ENCODE data around the gene CHD6. TPM values are rescaled to one million over a fixed set of nuclear protein-coding genes. Genes with fewer than 3 reads are reported as not detected.

The CHD6 gene
- polyA plus RNA-seq, 1 donor (not counting 4 experiments of a cell fraction or from before 2014, with no cell fraction given) = 6.8 TPM

DNA sequence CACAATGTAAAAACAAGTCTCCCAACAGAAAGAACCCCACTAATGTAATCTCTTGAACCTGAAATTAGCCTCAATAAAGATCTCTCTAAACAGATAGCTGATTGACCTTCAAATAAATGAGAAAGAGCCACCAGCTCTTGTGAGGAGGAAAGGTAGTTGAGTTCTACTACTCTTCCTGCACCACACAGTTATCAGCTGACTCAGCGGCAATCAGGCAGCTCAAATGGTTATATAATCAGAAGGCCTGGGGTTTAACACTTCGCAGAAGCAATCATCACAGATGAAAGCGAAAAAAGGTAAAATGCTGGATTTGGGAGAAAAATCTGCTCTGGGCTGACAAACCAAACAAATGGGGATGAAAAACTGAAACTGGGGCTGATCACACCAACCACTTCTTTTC is 91.8 kb downstream of the CHD6 start:
- H2AFZ ChIP-seq (ENCODE audit: control insufficient read depth, low read length) = no peak overlapping the region
- dilution Hi-C loops (cut with MboI; ENCODE audit: extremely low pct_ligation_motif_present, low sequenced_read_pairs) = no loop called here
- H4K20me1 ChIP-seq (ENCODE audit: control insufficient read depth, extremely low read depth, insufficient read depth, low read length) = no peaks in the 10 kb centered on the region
- H3K79me2 ChIP-seq (ENCODE audit: control insufficient read depth, insufficient read depth, low read length) = no peaks in the 10 kb centered on the region
- no peak overlapping the region for H3K27ac ChIP-seq (ENCODE audit: control insufficient read depth, insufficient read depth, low read length)
- DNase-seq (ENCODE audit: low read depth, low spot score) (no peak), FAIRE-seq (no peak)
- no peak for TF ChIP-seq EZH2 (IDR thresholded peaks at IDR 0.05; ENCODE audit: low read length)
- TF ChIP-seq, protein P1, sequence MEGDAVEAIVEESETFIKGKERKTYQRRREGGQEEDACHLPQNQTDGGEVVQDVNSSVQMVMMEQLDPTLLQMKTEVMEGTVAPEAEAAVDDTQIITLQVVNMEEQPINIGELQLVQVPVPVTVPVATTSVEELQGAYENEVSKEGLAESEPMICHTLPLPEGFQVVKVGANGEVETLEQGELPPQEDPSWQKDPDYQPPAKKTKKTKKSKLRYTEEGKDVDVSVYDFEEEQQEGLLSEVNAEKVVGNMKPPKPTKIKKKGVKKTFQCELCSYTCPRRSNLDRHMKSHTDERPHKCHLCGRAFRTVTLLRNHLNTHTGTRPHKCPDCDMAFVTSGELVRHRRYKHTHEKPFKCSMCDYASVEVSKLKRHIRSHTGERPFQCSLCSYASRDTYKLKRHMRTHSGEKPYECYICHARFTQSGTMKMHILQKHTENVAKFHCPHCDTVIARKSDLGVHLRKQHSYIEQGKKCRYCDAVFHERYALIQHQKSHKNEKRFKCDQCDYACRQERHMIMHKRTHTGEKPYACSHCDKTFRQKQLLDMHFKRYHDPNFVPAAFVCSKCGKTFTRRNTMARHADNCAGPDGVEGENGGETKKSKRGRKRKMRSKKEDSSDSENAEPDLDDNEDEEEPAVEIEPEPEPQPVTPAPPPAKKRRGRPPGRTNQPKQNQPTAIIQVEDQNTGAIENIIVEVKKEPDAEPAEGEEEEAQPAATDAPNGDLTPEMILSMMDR (optimal IDR thresholded peaks at IDR 0.05 in 1 of 3, IDR thresholded peaks at IDR 0.05 in 1 of 3, conservative IDR thresholded peaks at IDR 0.05 in 1 of 3; ENCODE audit: extremely low read depth in 1 of 3, insufficient read depth in 2 of 3, low read length in 3 of 3) = no peak
- H3K4me1 ChIP-seq (ENCODE audit: control insufficient read depth, extremely low read depth, insufficient read depth, low read length) = peaks cover 8% of the 10 kb centered on the region
- no peak overlapping the region for H3K9ac ChIP-seq (ENCODE audit: control insufficient read depth, extremely low read depth, insufficient read depth, low read length)
- H3K9me1 ChIP-seq (ENCODE audit: control insufficient read depth, extremely low read depth, insufficient read depth, low read length) = no peaks in the 10 kb centered on the region
- peaks cover 0 to 3% of the 10 kb centered on the region in 2 experiments for H3K36me3 ChIP-seq (ENCODE audit: control insufficient read depth in 2 of 2, extremely low read depth in 1 of 2, insufficient read depth in 2 of 2, low read length in 2 of 2)
- H3K9me3 ChIP-seq (ENCODE audit: control insufficient read depth, low read depth, low read length) = no peaks in the 10 kb centered on the region
- no peak overlapping the region for H3K4me3 ChIP-seq (ENCODE audit: control insufficient read depth in 2 of 3, extremely low read depth in 1 of 3, insufficient read depth in 2 of 3, low read depth in 1 of 3, low read length in 3 of 3)
- no peaks in the 10 kb centered on the region for H3K27me3 ChIP-seq (ENCODE audit: control insufficient read depth, extremely low read depth, insufficient read depth, low read length)
- H3K4me2 ChIP-seq (ENCODE audit: control insufficient read depth, extremely low read depth, insufficient read depth, low read depth, low read length) = no peak overlapping the region

DNA sequence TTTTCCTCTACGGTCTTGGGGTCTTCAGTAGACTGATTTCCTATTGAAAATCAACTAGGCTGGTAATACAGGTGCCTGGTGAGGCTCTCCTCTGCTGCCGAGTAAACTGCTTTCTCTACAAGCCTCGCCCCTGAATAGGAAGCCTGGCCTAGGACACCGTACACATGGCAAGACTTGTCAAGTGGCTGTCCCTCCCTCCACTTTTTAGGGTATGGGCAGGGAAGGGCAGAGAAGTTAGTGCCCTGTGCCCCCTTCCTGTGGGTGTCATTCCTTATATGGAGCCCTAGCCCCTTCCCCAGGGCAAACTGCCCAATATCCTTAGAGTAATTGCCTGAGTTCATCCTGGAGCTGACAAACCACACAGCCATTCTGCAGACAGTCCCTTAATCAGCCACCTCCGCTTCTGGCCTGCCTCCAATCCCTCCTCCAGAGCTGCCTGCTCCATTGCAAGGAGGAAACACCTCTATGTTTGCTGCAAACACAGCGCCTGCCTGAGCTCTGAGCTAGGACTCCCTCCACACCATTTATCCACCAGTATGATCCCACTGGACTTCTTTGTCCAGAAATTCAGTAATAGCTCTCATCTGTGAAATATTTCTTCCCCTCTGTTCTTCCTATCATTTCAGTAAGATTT is 93.1 kb downstream of the CHD6 start:
- no peak overlapping the region for H2AFZ ChIP-seq (ENCODE audit: control insufficient read depth, low read length)
- no peaks in the 10 kb centered on the region for H4K20me1 ChIP-seq (ENCODE audit: control insufficient read depth, extremely low read depth, insufficient read depth, low read length)
- H3K4me3 ChIP-seq (ENCODE audit: control insufficient read depth in 2 of 3, extremely low read depth in 1 of 3, insufficient read depth in 2 of 3, low read depth in 1 of 3, low read length in 3 of 3) = no peak overlapping the region
- no peak for FAIRE-seq
- no peaks in the 10 kb centered on the region for H3K9me3 ChIP-seq (ENCODE audit: control insufficient read depth, low read depth, low read length)
- dilution Hi-C loops (cut with MboI; ENCODE audit: extremely low pct_ligation_motif_present, low sequenced_read_pairs) = no loop called here
- H3K27ac ChIP-seq (ENCODE audit: control insufficient read depth, insufficient read depth, low read length) = no peak overlapping the region
- H3K9me1 ChIP-seq (ENCODE audit: control insufficient read depth, extremely low read depth, insufficient read depth, low read length) = no peaks in the 10 kb centered on the region
- no peak for TF ChIP-seq EZH2 (IDR thresholded peaks at IDR 0.05; ENCODE audit: low read length)
- DNase-seq (ENCODE audit: low read depth, low spot score) = no peak
- peaks cover 0 to 3% of the 10 kb centered on the region in 2 experiments for H3K36me3 ChIP-seq (ENCODE audit: control insufficient read depth in 2 of 2, extremely low read depth in 1 of 2, insufficient read depth in 2 of 2, low read length in 2 of 2)
- peak overlapping the region; percentile 48 for H3K4me2 ChIP-seq (ENCODE audit: control insufficient read depth, extremely low read depth, insufficient read depth, low read depth, low read length)
- no peak overlapping the region for H3K9ac ChIP-seq (ENCODE audit: control insufficient read depth, extremely low read depth, insufficient read depth, low read length)
- no peaks in the 10 kb centered on the region for H3K27me3 ChIP-seq (ENCODE audit: control insufficient read depth, extremely low read depth, insufficient read depth, low read length)
- H3K4me1 ChIP-seq (ENCODE audit: control insufficient read depth, extremely low read depth, insufficient read depth, low read length) = peaks cover 8% of the 10 kb centered on the region
- no peaks in the 10 kb centered on the region for H3K79me2 ChIP-seq (ENCODE audit: control insufficient read depth, insufficient read depth, low read length)

DNA sequence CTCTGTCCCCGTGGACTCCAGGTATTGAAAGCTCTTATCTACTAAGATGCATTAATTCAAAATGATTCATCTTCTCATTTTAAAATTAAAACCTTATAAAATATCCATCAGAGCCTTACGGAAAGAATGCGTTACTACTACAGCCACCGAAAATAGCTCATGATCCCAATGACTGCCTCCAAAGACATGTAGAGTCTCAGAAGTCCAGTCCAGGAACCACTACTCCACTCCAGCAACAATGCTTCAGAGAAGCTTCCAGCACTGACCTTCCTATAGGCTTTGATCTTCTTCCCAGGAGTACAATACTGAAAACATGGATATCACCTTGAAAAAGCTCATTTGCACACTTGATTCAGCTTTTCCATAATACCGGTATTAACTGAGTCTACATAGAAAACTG is 94.3 kb downstream of the CHD6 start:
- H3K4me2 ChIP-seq (ENCODE audit: control insufficient read depth, extremely low read depth, insufficient read depth, low read depth, low read length) = no peak overlapping the region
- dilution Hi-C loops (cut with MboI; ENCODE audit: extremely low pct_ligation_motif_present, low sequenced_read_pairs) = no loop called here
- H3K9me3 ChIP-seq (ENCODE audit: control insufficient read depth, low read depth, low read length) = no peaks in the 10 kb centered on the region
- no peak overlapping the region for H3K27ac ChIP-seq (ENCODE audit: control insufficient read depth, insufficient read depth, low read length)
- H2AFZ ChIP-seq (ENCODE audit: control insufficient read depth, low read length) = no peak overlapping the region
- peaks cover 0 to 1% of the 10 kb centered on the region in 2 experiments for H3K36me3 ChIP-seq (ENCODE audit: control insufficient read depth in 2 of 2, extremely low read depth in 1 of 2, insufficient read depth in 2 of 2, low read length in 2 of 2)
- H3K4me1 ChIP-seq (ENCODE audit: control insufficient read depth, extremely low read depth, insufficient read depth, low read length) = peaks cover 8% of the 10 kb centered on the region
- no peak overlapping the region for H3K9ac ChIP-seq (ENCODE audit: control insufficient read depth, extremely low read depth, insufficient read depth, low read length)
- no peaks in the 10 kb centered on the region for H4K20me1 ChIP-seq (ENCODE audit: control insufficient read depth, extremely low read depth, insufficient read depth, low read length)
- H3K4me3 ChIP-seq (ENCODE audit: control insufficient read depth in 2 of 3, extremely low read depth in 1 of 3, insufficient read depth in 2 of 3, low read depth in 1 of 3, low read length in 3 of 3) = no peak overlapping the region
- no peak for FAIRE-seq
- no peaks in the 10 kb centered on the region for H3K79me2 ChIP-seq (ENCODE audit: control insufficient read depth, insufficient read depth, low read length)
- no peak for DNase-seq (ENCODE audit: low read depth, low spot score)
- TF ChIP-seq EZH2 (IDR thresholded peaks at IDR 0.05; ENCODE audit: low read length) = no peak
- TF ChIP-seq, protein P1 (optimal IDR thresholded peaks at IDR 0.05 in 1 of 3, IDR thresholded peaks at IDR 0.05 in 1 of 3, conservative IDR thresholded peaks at IDR 0.05 in 1 of 3; ENCODE audit: extremely low read depth in 1 of 3, insufficient read depth in 2 of 3, low read length in 3 of 3) = no peak
- no peaks in the 10 kb centered on the region for H3K27me3 ChIP-seq (ENCODE audit: control insufficient read depth, extremely low read depth, insufficient read depth, low read length)
- H3K9me1 ChIP-seq (ENCODE audit: control insufficient read depth, extremely low read depth, insufficient read depth, low read length) = no peaks in the 10 kb centered on the region

All from keratinocyte (primary cell).